Caco-2 (cell line): ENCODE measurements around the gene OR3A1. TPM values are rescaled to one million over a fixed set of nuclear protein-coding genes. Genes with fewer than 3 reads are reported as not detected.

Source experiments
- BruUV-seq: library from RNA; stranded (reverse); fragments of 400-500 nt; replicated peaks from 2 replicates; lab custom pipeline; 2021; lab: Mats Ljungman, UMichigan
- CTCF ChIA-PET: fragments of 300-600 bp; sonication (Branson Sonifier 250); formaldehyde crosslinking; loops from one replicate; lab custom pipeline; 2022; ENCODE audit warnings: antibody characterized with exemption; lab: Charles Lee
- POLR2A ChIA-PET: fragments of 300-600 bp; sonication (Branson Sonifier 250); formaldehyde crosslinking; loops from one replicate; lab custom pipeline; 2022; ENCODE audit warnings: antibody characterized with exemption; lab: Charles Lee
- DNase-seq, 2 experiments: peaks; one replicate each; pipeline versions ENCODE4 v3.0.0 to v3.0.0-alpha.2; 2020 to 2022
- H3K27me3 ChIP-seq: replicated peaks from 2 replicates; pipeline ENCODE4 v1.6.0; 2011; ENCODE audit warnings: low read length; ENCODE audit not compliant: control insufficient read depth, insufficient read depth
- H3K36me3 ChIP-seq: 2 replicates; pipeline ENCODE4 v1.5.1; 2011; ENCODE audit warnings: low read length; ENCODE audit not compliant: control insufficient read depth, insufficient read depth
- H3K4me1 ChIP-seq: fragments of 250-450 bp; sonication (Bioruptor Pico); 2 replicates; pipeline ENCODE4 v1.5.1; 2020; ENCODE audit warnings: mild to moderate bottlenecking
- H3K4me3 ChIP-seq: 2 replicates; pipeline ENCODE4 v1.5.1; 2011; ENCODE audit warnings: low read depth, mild to moderate bottlenecking, control low read depth, low read length
- H3K9me3 ChIP-seq: fragments of 250-450 bp; sonication (Bioruptor Pico); 2 replicates; pipeline ENCODE4 v1.5.1; 2020; ENCODE audit warnings: mild to moderate bottlenecking, moderate library complexity
- H3K27ac Mint-ChIP-seq: one replicate; pipeline ENCODE4 v1.8.0; 2022; ENCODE audit warnings: mixed read lengths; ENCODE audit not compliant: unreplicated experiment
- H3K27me3 Mint-ChIP-seq: one replicate; pipeline ENCODE4 v1.8.0; 2022; ENCODE audit warnings: mixed read lengths; ENCODE audit not compliant: insufficient read depth, unreplicated experiment
- H3K36me3 Mint-ChIP-seq: one replicate; pipeline ENCODE4 v1.8.0; 2022; ENCODE audit warnings: mild to moderate bottlenecking, mixed read lengths; ENCODE audit not compliant: insufficient read depth, unreplicated experiment
- H3K4me1 Mint-ChIP-seq: one replicate; pipeline ENCODE4 v1.8.0; 2022; ENCODE audit warnings: low read depth, mixed read lengths; ENCODE audit not compliant: unreplicated experiment
- H3K4me3 Mint-ChIP-seq: one replicate; pipeline ENCODE4 v1.8.0; 2022; ENCODE audit warnings: mild to moderate bottlenecking, moderate library complexity, mixed read lengths; ENCODE audit not compliant: unreplicated experiment
- H3K9me3 Mint-ChIP-seq: one replicate; pipeline ENCODE4 v1.8.0; 2022; ENCODE audit warnings: mixed read lengths; ENCODE audit not compliant: unreplicated experiment
- intact Hi-C: fragments of 100-400 bp; cut with micrococcal nuclease; formaldehyde crosslinking; loops from one replicate; pipeline ENCODE4 v1.10.0; 2022; ENCODE audit not compliant: unreplicated experiment
- total RNA-seq: library from RNA; stranded (reverse); gene quantifications from 2 replicates; pipeline ENCODE4 v1.2.3, GENCODE V29; 2022
- TF ChIP-seq, protein P1 (sequence below), 2 experiments: fragments of 200-600 bp in 1 of 2; IDR thresholded peaks; 1 replicate in 1 of 2; 2 replicates in 1 of 2; pipeline versions ENCODE4 v1.5.1 to v1.8.0; 2011 to 2022; ENCODE audit warnings: antibody characterized with exemption in 1 of 2, control low read depth in 1 of 2, inconsistent platforms in 1 of 2, low read depth in 1 of 2, low read length in 1 of 2, mild to moderate bottlenecking in 1 of 2, moderate library complexity in 1 of 2; ENCODE audit not compliant: insufficient read depth in 1 of 2, severe bottlenecking in 1 of 2, unreplicated experiment in 1 of 2

Gene OR3A1
- total RNA-seq, 1 experiment from 2014 or later: not detected

- CTCF ChIA-PET: no interaction called here
- no peaks in the 10 kb centered on the region for H3K27me3 ChIP-seq
- no peak for DNase-seq
- H3K36me3 ChIP-seq: no peaks in the 10 kb centered on the region
- no peaks in the 10 kb centered on the region for H3K4me1 ChIP-seq
- H3K27me3 Mint-ChIP-seq: peaks cover 3% of the 10 kb centered on the region
- peaks cover 26% of the 10 kb centered on the region for H3K9me3 Mint-ChIP-seq
- no peak overlapping the region for H3K27ac Mint-ChIP-seq
- TF ChIP-seq, protein P1, sequence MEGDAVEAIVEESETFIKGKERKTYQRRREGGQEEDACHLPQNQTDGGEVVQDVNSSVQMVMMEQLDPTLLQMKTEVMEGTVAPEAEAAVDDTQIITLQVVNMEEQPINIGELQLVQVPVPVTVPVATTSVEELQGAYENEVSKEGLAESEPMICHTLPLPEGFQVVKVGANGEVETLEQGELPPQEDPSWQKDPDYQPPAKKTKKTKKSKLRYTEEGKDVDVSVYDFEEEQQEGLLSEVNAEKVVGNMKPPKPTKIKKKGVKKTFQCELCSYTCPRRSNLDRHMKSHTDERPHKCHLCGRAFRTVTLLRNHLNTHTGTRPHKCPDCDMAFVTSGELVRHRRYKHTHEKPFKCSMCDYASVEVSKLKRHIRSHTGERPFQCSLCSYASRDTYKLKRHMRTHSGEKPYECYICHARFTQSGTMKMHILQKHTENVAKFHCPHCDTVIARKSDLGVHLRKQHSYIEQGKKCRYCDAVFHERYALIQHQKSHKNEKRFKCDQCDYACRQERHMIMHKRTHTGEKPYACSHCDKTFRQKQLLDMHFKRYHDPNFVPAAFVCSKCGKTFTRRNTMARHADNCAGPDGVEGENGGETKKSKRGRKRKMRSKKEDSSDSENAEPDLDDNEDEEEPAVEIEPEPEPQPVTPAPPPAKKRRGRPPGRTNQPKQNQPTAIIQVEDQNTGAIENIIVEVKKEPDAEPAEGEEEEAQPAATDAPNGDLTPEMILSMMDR (IDR thresholded peaks at IDR 0.05; ENCODE audit: insufficient read depth in 1 of 2, low read depth in 1 of 2, low read length in 1 of 2, severe bottlenecking in 1 of 2, unreplicated experiment in 1 of 2): no peak
- no peak overlapping the region for H3K4me3 ChIP-seq
- BruUV-seq: no TSS peak
- H3K9me3 ChIP-seq: peaks cover 8% of the 10 kb centered on the region; the same call in 1 of the 2 replicates
- H3K4me3 Mint-ChIP-seq: no peak overlapping the region
- intact Hi-C loops: no loop called here
- no peaks in the 10 kb centered on the region for H3K4me1 Mint-ChIP-seq
- H3K36me3 Mint-ChIP-seq: no peaks in the 10 kb centered on the region
- POLR2A ChIA-PET: no interaction called here
Measured at GRCh38 chr17:3271072-3271848, 26.9 kb downstream of the OR3A1 start.

GRCh38 chr17:3260600-3260999 is 37.6 kb downstream of the OR3A1 start:
- H3K4me1 ChIP-seq: no peaks in the 10 kb centered on the region
- no peak overlapping the region for H3K4me3 ChIP-seq
- ChIA-PET CTCF (no interaction called here), POLR2A (no interaction called here)
- H3K36me3 ChIP-seq: no peaks in the 10 kb centered on the region
- H3K27me3 Mint-ChIP-seq: peaks cover 18% of the 10 kb centered on the region
- TF ChIP-seq, protein P1 (IDR thresholded peaks at IDR 0.05; ENCODE audit: insufficient read depth in 1 of 2, low read depth in 1 of 2, low read length in 1 of 2, severe bottlenecking in 1 of 2, unreplicated experiment in 1 of 2): no peak
- no peak for DNase-seq
- H3K4me1 Mint-ChIP-seq: no peaks in the 10 kb centered on the region
- BruUV-seq: no TSS peak
- H3K4me3 Mint-ChIP-seq: no peak overlapping the region
- no peaks in the 10 kb centered on the region for H3K27me3 ChIP-seq
- intact Hi-C loops: no loop called here
- no peaks in the 10 kb centered on the region for H3K36me3 Mint-ChIP-seq
- H3K27ac Mint-ChIP-seq: no peak overlapping the region
- no peaks in the 10 kb centered on the region for H3K9me3 ChIP-seq
- H3K9me3 Mint-ChIP-seq: no peaks in the 10 kb centered on the region

DNA sequence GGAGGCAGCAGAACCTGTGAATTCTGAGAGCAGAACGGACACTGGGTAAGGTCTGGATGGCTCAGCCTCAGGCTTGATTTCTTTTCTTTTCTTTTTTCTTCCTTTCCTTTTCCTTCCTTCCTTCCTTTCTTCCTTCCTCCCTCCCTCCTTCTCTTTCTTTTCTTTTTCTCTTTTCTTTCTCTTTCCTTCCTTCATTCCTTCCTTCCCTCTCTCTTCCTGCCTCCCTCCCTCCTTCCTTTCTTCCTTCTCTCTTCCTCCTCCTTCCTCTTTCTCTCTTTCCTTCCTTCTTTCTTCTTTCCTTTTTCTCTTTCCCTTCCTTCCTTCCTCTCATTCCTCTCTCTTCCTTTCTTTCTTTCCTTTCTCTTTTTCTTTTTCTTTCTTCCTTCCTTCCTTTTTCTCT is 38.0 kb downstream of the OR3A1 start:
- ChIA-PET POLR2A (no interaction called here), CTCF (no interaction called here)
- H3K36me3 Mint-ChIP-seq: no peaks in the 10 kb centered on the region
- TF ChIP-seq, protein P1 (IDR thresholded peaks at IDR 0.05; ENCODE audit: insufficient read depth in 1 of 2, low read depth in 1 of 2, low read length in 1 of 2, severe bottlenecking in 1 of 2, unreplicated experiment in 1 of 2): no peak
- intact Hi-C loops: no loop called here
- H3K4me1 Mint-ChIP-seq: no peaks in the 10 kb centered on the region
- no peak overlapping the region for H3K4me3 Mint-ChIP-seq
- no peaks in the 10 kb centered on the region for H3K36me3 ChIP-seq
- DNase-seq: no peak
- peaks cover 18% of the 10 kb centered on the region for H3K27me3 Mint-ChIP-seq
- no TSS peak for BruUV-seq
- no peak overlapping the region for H3K27ac Mint-ChIP-seq
- H3K4me1 ChIP-seq: no peaks in the 10 kb centered on the region
- H3K4me3 ChIP-seq: no peak overlapping the region
- no peaks in the 10 kb centered on the region for H3K27me3 ChIP-seq
- H3K9me3 ChIP-seq: no peaks in the 10 kb centered on the region
- no peaks in the 10 kb centered on the region for H3K9me3 Mint-ChIP-seq
